NCI-H1105 treated with DMSO at 0.1 percent for 48 hours (cell line): ENCODE data around the gene CCDC182.

Source experiments
- DNase-seq: peaks from one replicate; lab custom pipeline; 2025; lab: John Stamatoyannopoulos, UW

The CCDC182 gene

DNA sequence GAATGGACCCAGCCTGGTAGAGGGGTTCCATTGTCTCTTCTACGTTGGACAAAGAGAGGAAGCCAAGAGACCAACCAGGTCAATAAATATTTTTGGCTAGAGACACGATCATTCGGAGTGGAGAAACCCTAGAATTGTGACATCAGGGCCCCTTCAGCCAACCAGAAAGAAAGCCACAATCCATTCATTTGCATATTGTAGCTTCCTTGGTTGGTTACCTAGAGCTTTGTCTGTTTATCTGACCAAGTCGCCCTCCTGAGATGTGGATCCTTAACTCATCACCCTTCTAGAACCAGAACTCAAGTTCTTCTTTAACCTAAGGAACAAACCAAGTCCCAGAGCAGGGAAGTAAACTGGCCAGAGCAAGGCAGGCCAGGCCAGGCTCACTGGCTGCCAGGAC is at the start of gene CCDC182:
CCDC182 (minus strand) TSS at position 58 of the 400 bp plus-strand sequence; CDS start at position 31, 27 bp downstream.
- DNase-seq: no peak

DNA sequence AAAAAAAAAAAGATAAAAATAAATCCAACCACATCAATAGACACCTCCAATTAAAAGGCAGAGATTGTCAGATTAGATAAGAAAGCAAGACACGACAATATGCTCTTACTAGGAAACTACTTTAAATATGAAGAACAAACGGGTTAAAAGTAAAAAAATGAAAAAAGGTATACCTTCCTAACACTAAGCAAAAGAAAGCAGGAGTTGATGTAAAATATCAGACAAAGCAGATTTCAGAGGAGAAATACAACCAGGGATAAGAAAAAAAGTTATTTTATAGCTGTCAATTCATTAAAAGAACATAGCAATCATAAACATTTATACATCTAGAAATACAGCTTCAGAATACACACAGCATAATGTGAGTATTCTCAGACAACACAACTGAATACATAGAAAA is 49.7 kb upstream of the CCDC182 start:
- no peak for DNase-seq

DNA sequence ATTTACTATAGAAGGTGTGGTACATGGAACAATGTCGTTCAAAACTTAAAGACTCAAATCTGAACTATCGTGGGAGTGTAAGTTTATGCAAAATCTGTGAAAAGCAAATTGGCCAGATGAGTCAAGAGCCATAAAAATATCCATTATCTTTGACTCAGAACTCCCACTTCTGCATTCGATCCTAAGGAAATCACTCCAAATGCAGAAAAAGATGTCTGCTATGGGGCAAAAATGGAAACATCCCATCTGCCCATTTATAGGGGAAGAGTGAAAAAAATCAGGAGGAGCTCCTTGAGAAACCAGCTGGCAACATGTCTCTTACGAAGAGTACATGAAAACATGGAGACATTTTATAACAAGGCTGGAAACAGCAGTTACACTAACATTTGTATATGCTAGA is 43.6 kb upstream of the CCDC182 start:
- no peak for DNase-seq

DNA sequence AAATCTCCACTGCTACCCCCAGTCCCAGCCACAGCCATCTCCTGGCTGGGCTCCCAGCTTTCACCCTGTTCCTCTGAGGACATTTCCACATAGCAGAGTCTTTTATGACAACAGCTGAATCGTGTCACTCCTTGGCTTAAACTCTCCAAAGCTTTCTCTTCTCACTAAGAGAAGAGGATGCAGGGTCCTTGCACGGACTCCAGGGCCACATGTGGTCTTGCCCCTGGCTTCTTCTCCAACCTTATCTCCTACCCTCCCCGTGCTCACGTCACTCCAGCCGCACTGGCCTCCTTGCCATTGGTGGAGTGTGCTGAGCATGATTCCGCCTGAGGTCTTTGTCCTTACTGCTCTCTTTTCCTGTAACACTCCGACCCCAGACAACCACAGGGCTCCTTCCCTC is 39.9 kb upstream of the CCDC182 start:
- DNase-seq: no peak

DNA sequence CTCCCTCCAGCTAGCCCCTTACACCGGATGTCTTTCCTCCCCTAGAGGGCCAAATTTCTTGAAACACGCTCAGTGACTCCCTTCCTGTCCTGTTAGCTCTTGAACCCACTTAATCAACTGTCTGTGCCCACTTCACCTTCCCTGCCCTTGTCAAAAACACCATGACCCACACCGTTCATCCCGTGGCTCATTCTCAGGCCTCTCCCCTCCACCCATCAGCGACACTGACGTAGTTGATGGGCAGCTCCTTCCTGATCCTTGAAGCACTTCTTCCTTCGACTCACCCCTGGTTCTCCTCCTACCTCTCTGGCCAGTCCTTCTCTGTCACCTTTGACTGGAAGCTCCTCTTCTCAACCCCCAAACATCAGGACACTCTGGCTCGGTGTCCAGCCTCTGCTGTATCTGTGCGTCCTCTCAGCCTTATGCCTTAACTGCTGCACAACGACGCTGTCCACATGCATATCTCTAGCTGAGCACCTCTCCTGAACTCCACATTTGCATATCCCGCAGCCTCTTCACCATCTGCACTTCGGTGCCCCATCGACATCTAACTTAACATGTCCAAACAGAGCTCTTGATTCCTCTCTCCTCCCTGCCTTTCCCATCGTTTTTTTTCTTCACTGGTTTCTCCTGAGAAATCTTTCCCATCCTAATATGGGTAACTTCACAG is 39.3 kb upstream of the CCDC182 start:
- no peak for DNase-seq

DNA sequence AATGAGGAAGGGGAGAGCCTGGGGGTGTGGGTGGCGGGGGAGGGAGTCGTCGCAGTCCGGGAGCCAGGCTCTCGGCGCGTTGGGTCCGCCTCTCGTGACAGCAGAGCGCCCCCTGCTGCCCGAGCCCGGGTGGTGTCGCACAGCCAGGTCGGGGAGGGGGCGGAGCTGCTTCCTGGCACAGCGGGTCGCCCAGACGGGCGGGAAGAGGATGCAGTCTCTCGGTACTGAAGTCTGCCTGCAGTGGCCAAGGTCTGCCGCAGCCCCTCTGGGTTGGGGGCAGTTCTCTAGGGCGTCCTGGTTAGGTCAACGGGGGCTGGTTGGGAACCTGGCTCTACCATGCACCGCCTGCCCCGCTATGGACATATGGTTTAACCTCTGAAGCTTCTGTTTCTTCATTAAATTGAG is 38.2 kb upstream of the CCDC182 start:
- DNase-seq: peak; percentile 27

DNA sequence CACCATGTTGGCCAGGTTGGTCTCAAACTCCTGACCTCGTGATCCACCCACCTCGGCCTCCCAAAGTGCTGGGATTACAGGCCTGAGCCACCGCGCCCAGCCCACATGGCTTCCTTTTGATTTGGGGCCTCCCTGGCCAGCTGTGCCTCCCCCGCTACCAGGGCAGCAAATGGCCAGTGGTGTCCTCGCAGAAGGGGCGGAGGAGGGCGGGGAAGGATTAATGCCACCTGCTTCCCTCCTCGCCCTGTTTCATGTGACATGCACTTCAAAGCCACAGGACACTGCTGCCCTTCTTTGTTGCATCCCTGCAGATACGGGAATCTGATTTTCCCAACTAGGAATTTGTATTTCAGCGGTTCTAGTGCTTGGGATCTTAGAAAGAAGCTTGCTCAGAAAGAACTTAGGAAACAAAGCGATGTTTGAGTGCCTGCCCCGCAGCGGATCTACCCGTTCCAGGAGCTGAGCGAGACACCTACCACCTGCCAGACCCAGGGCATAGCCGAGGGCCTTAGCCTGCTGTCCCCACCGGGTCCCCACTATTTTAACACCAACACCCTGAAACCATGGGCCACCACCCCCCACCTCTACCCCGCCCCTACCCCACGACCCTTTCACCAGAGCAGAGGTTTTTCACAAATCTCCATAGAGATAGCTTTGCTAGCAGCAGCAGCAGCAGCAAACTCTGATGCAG is 37.7 kb upstream of the CCDC182 start:
- DNase-seq: no peak

DNA sequence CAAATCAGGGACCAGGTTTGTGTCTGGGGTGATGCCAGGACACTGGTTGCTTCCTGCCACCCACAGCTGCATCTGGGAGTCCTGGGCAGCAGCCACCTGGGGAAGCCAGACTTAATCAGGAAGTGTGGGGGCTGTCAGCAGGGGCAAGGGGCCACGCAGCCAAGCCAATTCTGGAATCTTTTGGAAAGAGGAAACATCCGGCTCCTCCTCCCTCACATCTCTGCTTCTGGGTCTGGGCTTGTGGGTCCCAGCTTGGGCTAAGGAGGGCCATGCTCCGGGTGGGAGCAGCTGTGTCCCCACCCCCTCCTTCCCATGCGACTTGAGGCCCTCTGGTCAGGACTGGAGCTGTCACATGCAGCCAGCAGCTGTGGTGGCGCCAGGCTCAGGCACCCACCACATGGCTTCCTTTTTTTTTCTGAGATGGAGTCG is 37.0 kb upstream of the CCDC182 start:
- no peak for DNase-seq

DNA sequence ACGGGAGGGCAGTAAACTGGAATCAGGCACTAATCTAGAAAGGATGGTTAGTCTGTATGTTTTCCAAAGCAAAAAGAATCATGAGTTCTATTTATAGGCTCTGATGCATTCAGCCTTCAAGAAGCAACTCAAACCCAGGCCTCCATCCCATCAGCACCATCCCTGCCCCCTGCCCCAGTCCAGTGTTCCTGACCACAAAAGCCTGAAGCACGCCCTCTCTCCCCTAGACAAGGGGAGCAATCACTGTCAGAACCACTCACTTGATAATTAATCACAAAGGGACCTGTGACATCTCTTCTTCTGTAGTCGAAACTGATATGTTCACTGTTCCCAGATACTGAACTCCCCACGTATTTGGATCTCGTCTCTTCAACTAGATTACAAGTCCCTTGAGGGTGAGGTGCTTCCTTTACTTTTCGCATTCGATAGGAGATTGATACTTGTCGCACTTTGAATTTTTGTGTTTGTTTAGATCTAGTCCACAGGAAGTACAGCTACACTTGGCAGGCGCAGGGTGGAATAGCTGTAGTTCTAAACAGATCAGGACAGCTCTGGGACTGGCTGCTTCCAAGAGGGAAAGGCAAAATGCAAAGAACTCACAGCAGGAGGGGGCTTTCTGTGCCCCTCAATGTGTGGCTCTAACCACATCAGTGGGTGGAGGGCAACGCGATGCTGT is 36.4 kb upstream of the CCDC182 start:
- no peak for DNase-seq

DNA sequence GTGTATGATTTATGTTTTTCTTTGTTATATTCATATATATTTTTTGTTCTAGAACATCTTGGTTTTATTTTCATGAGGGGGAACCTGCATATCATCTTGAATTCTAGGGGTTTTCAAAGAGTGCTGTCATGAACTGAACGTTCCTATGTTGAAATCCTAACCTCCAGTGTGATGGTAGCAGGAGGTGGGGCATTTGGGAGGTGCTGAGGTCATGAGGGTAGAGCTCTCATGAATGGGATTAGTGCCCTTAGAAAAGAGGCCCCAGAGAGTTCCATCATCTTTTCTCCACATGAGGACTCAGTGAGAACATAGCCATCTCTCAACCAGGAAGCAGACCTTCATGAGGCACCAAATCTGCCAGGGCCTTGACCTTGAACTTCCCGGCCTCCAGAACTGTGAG is 34.6 kb upstream of the CCDC182 start:
- no peak for DNase-seq

DNA sequence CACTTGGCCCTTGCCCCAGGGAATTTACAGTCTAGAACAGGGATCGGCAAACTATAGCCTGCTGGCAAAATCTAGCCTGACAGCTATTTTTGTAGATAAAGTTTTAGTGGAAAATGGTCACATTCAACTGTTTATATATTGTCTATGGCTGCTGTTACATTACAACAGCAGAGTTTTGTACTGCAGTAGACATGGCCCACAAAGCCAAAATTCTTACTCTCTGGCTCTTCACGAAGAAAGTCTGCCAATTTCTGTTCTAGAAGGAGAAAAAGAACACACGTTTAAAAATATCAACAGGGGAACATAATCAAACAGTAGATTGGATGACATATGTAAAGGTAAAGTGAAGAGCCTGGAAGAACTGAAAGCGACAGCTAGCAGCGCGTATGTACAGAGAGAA is 33.2 kb upstream of the CCDC182 start:
- no peak for DNase-seq

DNA sequence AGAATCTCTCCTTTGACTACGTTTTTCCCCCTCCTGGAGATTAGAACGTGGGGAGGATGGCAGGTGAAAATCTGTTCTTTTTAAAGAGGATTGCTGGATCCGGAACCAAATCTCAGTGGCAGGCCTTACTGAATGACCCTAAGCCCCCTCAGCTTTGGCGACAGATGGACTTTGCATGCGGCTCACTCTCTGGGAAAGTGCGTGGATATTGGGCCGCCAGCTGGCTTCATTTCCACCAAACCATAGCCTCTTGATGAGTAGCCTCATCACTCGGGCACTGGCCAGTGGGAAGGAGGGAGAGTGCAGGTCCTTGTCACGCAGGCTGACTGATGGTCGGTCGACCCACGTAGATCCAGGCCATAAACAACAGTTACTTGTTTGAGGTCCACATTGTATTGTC is 31.3 kb upstream of the CCDC182 start:
- no peak for DNase-seq

DNA sequence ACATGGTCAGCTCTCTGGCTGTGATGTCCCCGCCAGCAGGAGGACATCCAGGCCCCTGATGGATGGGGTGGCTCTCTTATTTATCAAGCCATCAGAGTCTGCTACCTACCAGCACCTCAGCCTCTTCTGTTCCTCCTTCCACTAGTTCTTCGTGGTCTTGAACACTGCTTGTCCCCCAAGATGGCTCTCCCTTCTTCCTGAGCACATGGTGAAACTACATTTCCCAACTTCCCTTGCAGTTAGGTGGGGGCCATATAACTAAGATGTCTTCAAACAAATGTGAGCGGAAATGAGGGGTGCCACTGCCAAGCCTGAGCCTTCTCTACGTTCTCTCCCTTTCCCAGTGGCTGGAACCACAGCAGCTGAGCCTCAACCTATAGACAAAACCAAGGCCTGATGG is 29.8 kb upstream of the CCDC182 start:
- DNase-seq: no peak

DNA sequence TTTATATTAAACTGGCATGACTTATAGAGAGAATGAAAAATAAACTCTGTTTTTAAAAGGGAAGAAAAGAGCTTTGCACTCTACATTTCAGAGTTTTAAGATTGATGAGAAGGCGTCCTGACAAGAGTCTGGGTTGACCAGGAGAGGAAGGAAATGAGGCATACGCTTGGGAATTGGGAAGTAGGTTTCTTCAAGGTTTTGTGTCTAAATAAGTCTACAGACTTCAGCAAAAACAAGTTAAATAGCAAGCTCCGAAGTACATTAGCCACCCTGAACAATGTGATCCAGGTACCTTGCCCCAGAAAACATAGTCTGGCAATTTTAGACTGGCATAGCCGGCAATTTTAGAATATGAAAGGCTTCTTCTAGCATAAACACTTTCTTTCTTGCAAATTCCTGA is 28.5 kb upstream of the CCDC182 start:
- no peak for DNase-seq

DNA sequence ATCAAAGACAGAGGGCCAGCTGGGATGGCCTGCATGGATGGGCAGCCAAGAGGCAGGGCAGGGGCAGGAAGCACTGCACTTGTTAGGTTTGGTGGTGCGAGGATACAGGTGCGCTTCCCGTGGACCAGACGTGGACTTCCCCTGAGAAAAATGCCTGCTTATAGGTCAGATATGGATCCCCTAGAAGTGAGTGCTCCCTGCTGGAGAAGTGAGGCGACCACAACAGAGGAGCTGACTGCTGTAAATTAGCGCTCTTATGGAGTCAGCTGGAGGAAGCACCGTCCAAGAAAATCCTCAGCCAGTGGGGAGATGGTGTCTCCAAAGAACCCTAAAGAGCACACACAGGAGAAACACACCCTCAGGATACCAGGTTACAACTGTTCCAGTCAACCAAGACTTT is 27.7 kb upstream of the CCDC182 start:
- no peak for DNase-seq

DNA sequence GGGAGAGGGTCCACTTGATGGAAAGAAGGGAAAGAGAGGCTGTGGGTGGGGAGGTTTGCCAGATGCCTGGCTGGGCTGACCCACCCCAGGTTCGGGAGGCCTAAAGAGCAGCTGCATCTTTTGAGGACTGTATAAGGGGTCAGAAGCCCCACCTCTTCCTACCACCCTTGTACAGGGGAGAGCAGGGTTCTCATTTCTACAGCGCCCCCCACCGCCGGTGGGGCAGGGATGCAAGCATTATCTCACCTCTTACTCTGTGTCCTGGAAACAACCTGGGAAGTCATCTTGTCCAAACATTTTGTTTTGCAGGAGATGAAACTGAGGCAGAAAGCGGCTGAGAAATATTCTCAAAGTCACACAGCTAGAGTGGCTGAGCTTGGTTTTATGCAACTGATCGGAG is 22.5 kb upstream of the CCDC182 start:
- no peak for DNase-seq

DNA sequence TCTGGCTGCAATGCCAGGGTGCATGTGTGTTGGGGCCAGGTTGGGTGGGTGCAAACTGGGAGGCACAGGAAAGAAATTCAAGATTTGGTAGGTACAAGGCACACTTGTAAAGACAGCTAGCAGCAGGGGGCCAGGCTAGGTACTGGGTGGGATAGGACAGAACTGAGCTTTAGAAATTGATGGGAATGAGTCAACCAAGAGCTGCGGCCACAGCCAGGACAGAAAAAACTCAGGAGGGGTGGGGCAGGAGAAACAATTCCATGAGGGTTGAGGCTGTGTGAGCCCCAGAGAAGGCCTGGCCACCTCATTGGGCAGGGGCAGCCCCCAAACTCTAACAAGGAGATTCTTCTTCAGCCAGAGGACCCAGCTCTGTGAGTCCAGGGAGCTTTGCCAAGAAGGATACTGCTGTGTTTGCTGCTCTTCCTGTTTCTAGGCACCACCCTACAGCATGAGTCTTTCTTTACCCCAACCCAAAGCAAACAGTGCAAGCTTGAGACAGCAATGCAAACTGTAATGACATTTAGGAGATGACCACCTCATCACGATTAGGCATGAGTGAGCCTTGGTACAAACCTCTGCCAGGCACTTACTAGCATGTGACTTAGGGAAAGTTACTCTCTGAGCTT is 21.3 kb upstream of the CCDC182 start:
- DNase-seq: no peak

DNA sequence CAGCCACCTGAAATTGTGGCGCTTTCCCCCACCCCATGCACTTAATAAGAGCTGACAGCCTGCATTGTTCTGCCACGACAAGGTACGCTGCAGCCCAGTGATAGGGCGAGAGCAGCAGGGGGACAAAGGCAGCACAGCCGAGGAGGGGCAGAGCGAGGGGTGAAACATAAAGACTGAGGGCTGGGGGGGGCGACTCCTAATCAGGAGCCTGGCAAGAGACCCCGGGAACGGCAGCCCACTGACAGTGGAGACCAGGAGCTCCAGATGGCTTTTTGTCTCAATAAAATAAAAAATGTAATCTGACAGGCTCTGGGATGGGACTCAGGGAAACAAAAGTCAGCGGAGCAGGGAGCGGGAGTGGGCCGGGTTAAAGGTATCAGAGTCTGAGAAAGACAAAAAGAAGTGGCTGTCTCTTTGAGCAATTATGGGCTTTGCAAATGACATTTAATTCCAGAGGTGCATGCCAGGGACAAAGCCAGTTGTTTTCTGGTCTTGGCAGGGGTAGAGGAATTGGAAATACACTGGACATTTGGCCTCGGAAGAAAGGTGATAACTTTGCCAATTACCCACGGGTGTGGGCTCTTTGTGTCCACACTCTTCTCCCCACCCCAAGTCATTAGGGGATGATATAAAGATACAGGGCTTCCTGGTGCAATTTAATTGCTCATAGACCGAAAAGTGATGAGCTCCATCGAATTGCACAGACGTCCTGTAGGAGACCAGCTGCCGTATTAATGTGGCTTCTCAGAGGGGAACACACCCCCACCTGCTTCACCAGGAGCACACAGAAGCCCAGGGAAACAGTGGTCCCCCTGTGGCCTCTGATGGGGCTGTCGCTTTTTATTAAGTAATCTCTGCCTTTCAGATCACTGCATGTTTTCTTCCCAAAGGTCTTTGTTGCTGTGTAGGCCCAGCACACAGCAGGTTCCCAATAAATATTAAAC is 17.6 kb upstream of the CCDC182 start:
- no peak for DNase-seq

DNA sequence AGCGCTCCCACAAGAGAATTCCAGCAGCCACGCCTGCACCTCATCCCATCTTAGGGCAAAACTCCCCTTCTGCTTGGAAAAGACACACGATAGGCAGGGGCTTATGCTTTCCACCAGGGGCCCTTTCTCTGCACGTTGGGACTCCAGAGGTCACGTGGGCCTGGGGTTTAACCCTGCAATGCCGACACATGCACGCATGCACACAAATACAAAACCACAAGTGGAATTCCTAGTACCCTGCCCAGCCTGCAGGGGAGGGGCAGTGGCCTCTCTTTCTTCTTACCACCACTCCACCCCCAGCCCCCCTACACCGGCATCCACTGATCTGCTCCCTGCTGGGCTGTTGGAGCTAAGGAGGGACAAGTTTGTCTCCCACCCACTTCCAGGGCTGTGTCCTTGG is 16.8 kb upstream of the CCDC182 start:
- DNase-seq: no peak

DNA sequence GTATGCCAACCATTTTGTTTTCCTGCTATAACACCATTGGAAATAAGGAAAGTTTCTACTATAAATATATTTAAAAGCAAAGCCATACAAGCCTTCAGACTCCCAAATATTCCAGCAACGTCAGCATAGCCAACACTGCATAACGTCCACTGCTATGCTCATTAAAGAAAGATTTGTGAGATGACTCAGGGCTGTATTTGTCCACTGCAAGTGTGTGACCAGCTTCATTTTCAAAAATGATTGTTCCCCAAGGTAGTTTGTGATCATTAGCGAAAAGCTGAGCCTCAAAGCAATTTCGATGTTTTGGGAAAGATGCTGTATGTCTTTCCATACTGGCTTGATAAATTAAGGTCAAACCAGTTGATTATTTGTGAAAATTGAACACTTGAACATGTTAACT is 14.9 kb upstream of the CCDC182 start:
- no peak for DNase-seq

DNA sequence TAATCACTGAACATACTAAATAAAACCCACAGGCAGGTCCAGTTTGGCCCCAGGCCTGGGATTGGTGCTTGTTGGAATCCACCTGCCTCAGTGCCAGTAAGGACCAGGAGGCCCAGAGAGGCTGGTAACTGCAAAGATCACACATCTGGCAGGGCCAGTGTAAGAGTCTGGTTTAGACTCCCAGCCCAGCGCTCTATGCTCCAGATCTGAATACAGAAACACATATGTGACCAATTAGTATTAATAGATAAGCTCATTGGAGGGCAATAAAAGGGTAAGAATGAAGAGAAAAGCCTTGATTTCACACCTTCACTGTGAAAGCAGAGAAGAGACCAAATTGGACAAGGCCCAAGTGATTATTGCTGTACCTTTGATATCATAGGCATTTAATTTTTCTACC is 13.6 kb upstream of the CCDC182 start:
- no peak for DNase-seq

DNA sequence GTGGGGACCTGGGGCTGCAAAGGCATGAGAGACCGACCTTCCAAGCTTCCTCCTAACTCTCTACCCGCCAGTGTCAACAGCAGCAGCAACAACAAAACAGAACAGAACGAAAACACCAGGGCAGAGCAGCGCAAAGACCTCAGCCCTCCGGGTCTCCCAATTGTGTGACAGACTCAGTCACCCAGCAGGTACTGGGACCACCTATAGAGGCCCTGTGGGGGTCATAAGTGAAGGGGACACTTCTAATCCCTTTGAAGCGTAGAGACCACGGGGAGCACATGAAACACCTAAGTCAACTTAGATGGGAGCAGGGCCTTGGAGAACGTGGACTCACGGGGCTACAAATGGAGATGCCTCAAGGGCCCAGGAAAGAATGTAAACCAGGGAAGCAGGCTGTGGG is 12.6 kb upstream of the CCDC182 start:
- DNase-seq: no peak
